ENCODE results near the gene SRGAP1. TPM values are rescaled to one million over a fixed set of nuclear protein-coding genes. Genes with fewer than 3 reads are reported as not detected.

Gene SRGAP1
- polyA plus RNA-seq, 1 donor from 2014 or later = 4.8 TPM

DNA sequence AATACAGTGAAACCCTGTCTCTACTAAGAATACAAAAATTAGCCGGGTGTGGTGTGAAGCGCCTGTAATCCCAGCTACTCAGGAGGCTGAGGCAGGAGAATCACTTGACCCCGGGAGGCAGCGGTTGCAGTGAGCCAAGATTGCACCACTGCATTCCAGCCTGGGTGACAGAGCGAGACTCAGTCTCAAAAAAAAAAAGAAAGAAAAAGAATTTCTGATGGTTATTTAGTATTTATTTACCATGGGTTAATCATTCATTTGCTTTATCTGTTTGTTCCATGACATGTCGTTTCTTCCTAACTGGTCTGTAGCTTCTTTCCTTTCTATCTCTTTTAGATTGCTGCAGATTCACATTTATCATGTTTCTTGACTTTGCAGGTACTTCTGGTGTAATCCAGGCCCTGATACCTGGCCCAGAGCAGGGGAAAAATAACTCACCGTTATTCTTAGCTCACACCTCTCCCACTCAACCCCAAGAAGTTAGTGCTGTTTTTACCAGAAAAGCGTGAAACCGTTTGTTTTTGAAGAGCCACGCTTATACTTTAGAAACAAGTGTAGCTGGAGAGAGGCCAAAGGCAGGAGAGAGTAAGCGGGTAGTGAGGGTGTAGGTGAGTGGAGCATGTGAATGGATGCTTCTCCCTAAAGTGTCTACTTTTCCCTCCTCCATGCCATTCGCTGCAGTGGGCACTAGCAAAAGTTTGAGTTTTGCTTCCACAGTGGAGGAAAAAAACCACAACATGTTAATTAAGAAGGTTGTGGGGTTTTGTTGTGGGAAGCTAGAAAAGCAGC is 45.4 kb downstream of the SRGAP1 start:
- Histone ChIP-seq H3K36me3 (ENCODE audit: insufficient read depth, low read length) (peaks cover 4% of the 10 kb centered on the region), H4K20me1 (ENCODE audit: insufficient read depth) (no peaks in the 10 kb centered on the region), H3F3A (ENCODE audit: insufficient read depth, low read length, poor library complexity, severe bottlenecking) (no peaks in the 10 kb centered on the region), H2AFZ (ENCODE audit: low read depth, low read length) (no peak overlapping the region), H3K27ac (ENCODE audit: low read length) (no peak overlapping the region), H3K27me3 (ENCODE audit: insufficient read depth, low read depth, low read length) (no peaks in the 10 kb centered on the region), H3K4me3 (ENCODE audit: low read length) (no peak overlapping the region), H3K9ac (ENCODE audit: low read length) (no peak overlapping the region), H3K79me2 (replicated peaks; ENCODE audit: insufficient read depth, low read length) (no peaks in the 10 kb centered on the region), H3K4me2 (ENCODE audit: low read length) (no peak overlapping the region), H3K9me2 (ENCODE audit: insufficient read depth, low read length) (no peaks in the 10 kb centered on the region), H3K9me3 (ENCODE audit: low read length) (no peaks in the 10 kb centered on the region)
- TF ChIP-seq, protein P1, sequence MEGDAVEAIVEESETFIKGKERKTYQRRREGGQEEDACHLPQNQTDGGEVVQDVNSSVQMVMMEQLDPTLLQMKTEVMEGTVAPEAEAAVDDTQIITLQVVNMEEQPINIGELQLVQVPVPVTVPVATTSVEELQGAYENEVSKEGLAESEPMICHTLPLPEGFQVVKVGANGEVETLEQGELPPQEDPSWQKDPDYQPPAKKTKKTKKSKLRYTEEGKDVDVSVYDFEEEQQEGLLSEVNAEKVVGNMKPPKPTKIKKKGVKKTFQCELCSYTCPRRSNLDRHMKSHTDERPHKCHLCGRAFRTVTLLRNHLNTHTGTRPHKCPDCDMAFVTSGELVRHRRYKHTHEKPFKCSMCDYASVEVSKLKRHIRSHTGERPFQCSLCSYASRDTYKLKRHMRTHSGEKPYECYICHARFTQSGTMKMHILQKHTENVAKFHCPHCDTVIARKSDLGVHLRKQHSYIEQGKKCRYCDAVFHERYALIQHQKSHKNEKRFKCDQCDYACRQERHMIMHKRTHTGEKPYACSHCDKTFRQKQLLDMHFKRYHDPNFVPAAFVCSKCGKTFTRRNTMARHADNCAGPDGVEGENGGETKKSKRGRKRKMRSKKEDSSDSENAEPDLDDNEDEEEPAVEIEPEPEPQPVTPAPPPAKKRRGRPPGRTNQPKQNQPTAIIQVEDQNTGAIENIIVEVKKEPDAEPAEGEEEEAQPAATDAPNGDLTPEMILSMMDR (IDR thresholded peaks at IDR 0.05; ENCODE audit: poor library complexity, severe bottlenecking) = no peak

DNA sequence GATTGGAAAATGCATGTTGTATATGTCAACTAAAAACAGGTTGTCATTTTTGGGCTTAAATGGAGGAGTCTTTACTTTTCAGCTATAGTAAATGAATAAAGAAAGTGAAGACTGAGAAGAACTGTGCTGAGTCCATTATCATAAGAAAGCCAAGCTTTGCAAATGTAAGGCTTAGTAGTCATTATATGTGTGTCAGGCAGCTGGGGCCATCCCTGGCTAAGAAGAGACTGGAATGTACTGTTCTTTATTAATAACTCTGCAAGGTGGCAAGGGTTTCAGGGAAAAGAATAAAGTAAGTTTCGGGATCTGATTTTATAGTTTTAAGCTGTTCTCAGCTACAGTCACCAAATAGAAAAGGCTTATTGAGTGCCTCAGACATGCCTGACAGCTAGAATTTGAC is 48.7 kb downstream of the SRGAP1 start:
- H3K4me2 ChIP-seq (ENCODE audit: low read length) = no peak overlapping the region
- no peaks in the 10 kb centered on the region for H3K9me3 ChIP-seq (ENCODE audit: low read length)
- no peaks in the 10 kb centered on the region for H4K20me1 ChIP-seq (ENCODE audit: insufficient read depth)
- TF ChIP-seq TAF1 (IDR thresholded peaks at IDR 0.05; ENCODE audit: low read depth) (no peak), EZH2 (IDR thresholded peaks at IDR 0.05; ENCODE audit: borderline replicate concordance, insufficient read depth, low read length, poor library complexity, severe bottlenecking) (no peak), SMC3 (conservative IDR thresholded peaks at IDR 0.05; ENCODE audit: poor library complexity) (no peak), POLR2AphosphoS5 (IDR thresholded peaks at IDR 0.05) (no peak), EP300 (conservative IDR thresholded peaks at IDR 0.05; ENCODE audit: poor library complexity, severe bottlenecking) (no peak), RAD21 (conservative IDR thresholded peaks at IDR 0.05) (no peak), MXI1 (conservative IDR thresholded peaks at IDR 0.05; ENCODE audit: poor library complexity, severe bottlenecking) (no peak)
- TF ChIP-seq, protein P1 (IDR thresholded peaks at IDR 0.05; ENCODE audit: poor library complexity, severe bottlenecking) = no peak
- TF ChIP-seq, protein P2, sequence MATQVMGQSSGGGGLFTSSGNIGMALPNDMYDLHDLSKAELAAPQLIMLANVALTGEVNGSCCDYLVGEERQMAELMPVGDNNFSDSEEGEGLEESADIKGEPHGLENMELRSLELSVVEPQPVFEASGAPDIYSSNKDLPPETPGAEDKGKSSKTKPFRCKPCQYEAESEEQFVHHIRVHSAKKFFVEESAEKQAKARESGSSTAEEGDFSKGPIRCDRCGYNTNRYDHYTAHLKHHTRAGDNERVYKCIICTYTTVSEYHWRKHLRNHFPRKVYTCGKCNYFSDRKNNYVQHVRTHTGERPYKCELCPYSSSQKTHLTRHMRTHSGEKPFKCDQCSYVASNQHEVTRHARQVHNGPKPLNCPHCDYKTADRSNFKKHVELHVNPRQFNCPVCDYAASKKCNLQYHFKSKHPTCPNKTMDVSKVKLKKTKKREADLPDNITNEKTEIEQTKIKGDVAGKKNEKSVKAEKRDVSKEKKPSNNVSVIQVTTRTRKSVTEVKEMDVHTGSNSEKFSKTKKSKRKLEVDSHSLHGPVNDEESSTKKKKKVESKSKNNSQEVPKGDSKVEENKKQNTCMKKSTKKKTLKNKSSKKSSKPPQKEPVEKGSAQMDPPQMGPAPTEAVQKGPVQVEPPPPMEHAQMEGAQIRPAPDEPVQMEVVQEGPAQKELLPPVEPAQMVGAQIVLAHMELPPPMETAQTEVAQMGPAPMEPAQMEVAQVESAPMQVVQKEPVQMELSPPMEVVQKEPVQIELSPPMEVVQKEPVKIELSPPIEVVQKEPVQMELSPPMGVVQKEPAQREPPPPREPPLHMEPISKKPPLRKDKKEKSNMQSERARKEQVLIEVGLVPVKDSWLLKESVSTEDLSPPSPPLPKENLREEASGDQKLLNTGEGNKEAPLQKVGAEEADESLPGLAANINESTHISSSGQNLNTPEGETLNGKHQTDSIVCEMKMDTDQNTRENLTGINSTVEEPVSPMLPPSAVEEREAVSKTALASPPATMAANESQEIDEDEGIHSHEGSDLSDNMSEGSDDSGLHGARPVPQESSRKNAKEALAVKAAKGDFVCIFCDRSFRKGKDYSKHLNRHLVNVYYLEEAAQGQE (IDR thresholded peaks at IDR 0.05; ENCODE audit: borderline replicate concordance) = no peak
- H2AFZ ChIP-seq (ENCODE audit: low read depth, low read length) = no peak overlapping the region
- no peaks in the 10 kb centered on the region for H3K27me3 ChIP-seq (ENCODE audit: insufficient read depth, low read depth, low read length)
- H3K27ac ChIP-seq (ENCODE audit: low read length) = no peak overlapping the region
- peaks cover 4% of the 10 kb centered on the region for H3K79me2 ChIP-seq (replicated peaks; ENCODE audit: insufficient read depth, low read length)
- H3K36me3 ChIP-seq (ENCODE audit: insufficient read depth, low read length) = no peaks in the 10 kb centered on the region
- H3K9me2 ChIP-seq (ENCODE audit: insufficient read depth, low read length) = no peaks in the 10 kb centered on the region
- no peaks in the 10 kb centered on the region for H3F3A ChIP-seq (ENCODE audit: insufficient read depth, low read length, poor library complexity, severe bottlenecking)
- H3K4me3 ChIP-seq (ENCODE audit: low read length) = no peak overlapping the region
- H3K9ac ChIP-seq (ENCODE audit: low read length) = no peak overlapping the region

All from neural cell (in vitro differentiated cells).